A673 (cell line): ENCODE measurements around the gene MAGEB1. TPM values are rescaled to one million over a fixed set of nuclear protein-coding genes. Genes with fewer than 3 reads are reported as not detected.

Source experiments
- BruUV-seq: library from RNA; stranded (reverse); fragments of 400-500 nt; replicated peaks from 2 replicates; lab custom pipeline; 2021; lab: Mats Ljungman, UMichigan
- CTCF ChIA-PET: fragments of 300-600 bp; sonication (Branson Sonifier 250); formaldehyde crosslinking; loops from one replicate; lab custom pipeline; 2022; ENCODE audit warnings: antibody characterized with exemption; lab: Charles Lee
- POLR2A ChIA-PET: fragments of 300-600 bp; sonication (Branson Sonifier 250); formaldehyde crosslinking; loops from one replicate; lab custom pipeline; 2022; ENCODE audit warnings: antibody characterized with exemption; ENCODE audit not compliant: low non-redundant PET; lab: Charles Lee
- DNase-seq: peaks from one replicate; pipeline ENCODE4 v3.0.0-alpha.2; 2015; ENCODE audit warnings: low spot score
- H3K27ac ChIP-seq: fragments of 200-600 bp; sonication (generic); 2 replicates; pipeline ENCODE4 v1.5.1; 2016; ENCODE audit warnings: mixed run types, low read depth, mild to moderate bottlenecking, mixed read lengths, antibody characterized with exemption, low read length; ENCODE audit not compliant: poor library complexity, severe bottlenecking
- H3K27me3 ChIP-seq: fragments of 200-600 bp; sonication (generic); replicated peaks from 2 replicates; pipeline ENCODE4 v1.6.1; 2017; ENCODE audit warnings: mixed run types, low read depth, mild to moderate bottlenecking, mixed read lengths, antibody characterized with exemption, low read length; ENCODE audit not compliant: insufficient read depth, poor library complexity
- H3K36me3 ChIP-seq: fragments of 200-600 bp; sonication (generic); 2 replicates; pipeline ENCODE4 v1.6.1; 2016; ENCODE audit warnings: mixed run types, mild to moderate bottlenecking, mixed read lengths, antibody characterized with exemption, low read length; ENCODE audit not compliant: insufficient read depth, poor library complexity, severe bottlenecking
- H3K4me1 ChIP-seq: fragments of 200-600 bp; sonication (generic); 2 replicates; pipeline ENCODE4 v1.6.1; 2017; ENCODE audit warnings: mixed run types, mild to moderate bottlenecking, mixed read lengths, antibody characterized with exemption, low read length; ENCODE audit not compliant: insufficient read depth, poor library complexity, severe bottlenecking
- H3K4me3 ChIP-seq: fragments of 200-600 bp; sonication (generic); 2 replicates; pipeline ENCODE4 v1.5.1; 2016; ENCODE audit warnings: low read depth, mixed run types, mild to moderate bottlenecking, mixed read lengths, low read length; ENCODE audit not compliant: poor library complexity, severe bottlenecking
- H3K9me3 ChIP-seq: fragments of 200-600 bp; sonication (generic); 2 replicates; pipeline ENCODE4 v1.6.1; 2016; ENCODE audit warnings: mixed run types, low read depth, mild to moderate bottlenecking, mixed read lengths, antibody characterized with exemption, low read length; ENCODE audit not compliant: poor library complexity, severe bottlenecking
- EZH2 ChIP-seq: fragments of 200-600 bp; sonication (generic); IDR thresholded peaks from 2 replicates; pipeline ENCODE4 v1.6.1; 2017; ENCODE audit warnings: borderline replicate concordance, low read depth, mild to moderate bottlenecking, mixed read lengths, antibody characterized with exemption, low read length; ENCODE audit not compliant: poor library complexity, severe bottlenecking
- intact Hi-C: fragments of 100-400 bp; cut with micrococcal nuclease; formaldehyde crosslinking; loops from one replicate; pipeline ENCODE4 v1.10.0; 2022; ENCODE audit not compliant: unreplicated experiment
- total RNA-seq: library from RNA; stranded (reverse); gene quantifications from 2 replicates; pipeline ENCODE4 v1.2.3, GENCODE V29; 2021
- TF ChIP-seq, protein P1 (sequence below): fragments of 300-800, 200-600 bp; sonication (generic); conservative IDR thresholded peaks from 2 replicates; pipeline ENCODE4 v1.5.1; 2017; ENCODE audit warnings: low read depth, mild to moderate bottlenecking, antibody characterized with exemption, low read length, moderate library complexity, mixed read lengths

The MAGEB1 gene
- total RNA-seq, 1 experiment from 2014 or later, result not detected

DNA sequence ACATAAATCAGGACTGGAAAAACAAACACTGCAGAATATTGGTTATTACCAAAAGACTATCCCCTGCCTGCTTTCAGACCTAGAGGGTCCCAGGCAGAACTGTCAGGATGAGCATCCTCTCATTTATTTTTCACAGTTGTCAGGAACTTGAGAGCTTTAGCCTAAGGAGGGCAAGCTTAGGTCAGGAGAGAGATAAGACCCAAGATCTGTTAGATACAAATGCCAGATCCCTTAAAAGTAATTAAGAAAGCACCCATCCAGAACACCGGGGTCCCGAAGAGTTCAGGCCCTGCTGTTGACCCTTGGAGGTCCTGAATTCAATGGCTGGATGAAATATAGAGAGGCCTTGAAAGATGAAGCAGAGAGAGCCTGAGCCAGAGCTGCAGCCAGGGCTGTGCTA lies 22.4 kb upstream of the MAGEB1 start:
- no peak for DNase-seq
- H3K4me1 ChIP-seq, result peaks cover 3% of the 10 kb centered on the region
- POLR2A ChIA-PET, result no interaction called here
- no peaks in the 10 kb centered on the region for H3K9me3 ChIP-seq
- CTCF ChIA-PET, result no interaction called here
- H3K27me3 ChIP-seq, result no peaks in the 10 kb centered on the region
- TF ChIP-seq, protein P1, sequence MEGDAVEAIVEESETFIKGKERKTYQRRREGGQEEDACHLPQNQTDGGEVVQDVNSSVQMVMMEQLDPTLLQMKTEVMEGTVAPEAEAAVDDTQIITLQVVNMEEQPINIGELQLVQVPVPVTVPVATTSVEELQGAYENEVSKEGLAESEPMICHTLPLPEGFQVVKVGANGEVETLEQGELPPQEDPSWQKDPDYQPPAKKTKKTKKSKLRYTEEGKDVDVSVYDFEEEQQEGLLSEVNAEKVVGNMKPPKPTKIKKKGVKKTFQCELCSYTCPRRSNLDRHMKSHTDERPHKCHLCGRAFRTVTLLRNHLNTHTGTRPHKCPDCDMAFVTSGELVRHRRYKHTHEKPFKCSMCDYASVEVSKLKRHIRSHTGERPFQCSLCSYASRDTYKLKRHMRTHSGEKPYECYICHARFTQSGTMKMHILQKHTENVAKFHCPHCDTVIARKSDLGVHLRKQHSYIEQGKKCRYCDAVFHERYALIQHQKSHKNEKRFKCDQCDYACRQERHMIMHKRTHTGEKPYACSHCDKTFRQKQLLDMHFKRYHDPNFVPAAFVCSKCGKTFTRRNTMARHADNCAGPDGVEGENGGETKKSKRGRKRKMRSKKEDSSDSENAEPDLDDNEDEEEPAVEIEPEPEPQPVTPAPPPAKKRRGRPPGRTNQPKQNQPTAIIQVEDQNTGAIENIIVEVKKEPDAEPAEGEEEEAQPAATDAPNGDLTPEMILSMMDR, result no peak
- no peaks in the 10 kb centered on the region for H3K36me3 ChIP-seq
- no peak overlapping the region for H3K27ac ChIP-seq
- H3K4me3 ChIP-seq, result no peak overlapping the region
- no TSS peak for BruUV-seq
- intact Hi-C loops, result no loop called here

DNA sequence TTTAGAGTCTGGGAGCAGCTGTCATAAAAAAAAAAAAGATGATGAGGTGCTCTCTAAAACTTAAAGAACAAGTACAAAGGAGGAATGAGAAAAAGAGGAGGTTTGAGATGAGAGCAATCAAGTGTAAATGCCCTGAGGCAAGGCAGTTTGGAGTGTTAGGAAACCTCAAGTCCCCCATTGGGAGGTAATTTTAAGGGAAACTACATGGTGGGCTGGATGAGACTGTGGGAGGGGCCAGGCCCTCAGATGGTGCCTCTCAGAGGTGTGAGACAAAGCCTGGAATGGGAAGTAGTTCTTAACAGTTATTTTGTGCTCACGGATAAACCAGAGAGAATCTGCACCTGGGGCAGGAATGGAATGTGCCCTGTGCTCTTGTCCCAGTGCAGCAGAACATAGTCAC lies 18.4 kb upstream of the MAGEB1 start:
- TF ChIP-seq, protein P1, result no peak
- no peak for TF ChIP-seq EZH2
- DNase-seq, result peak; percentile 44
- CTCF ChIA-PET, result no interaction called here

DNA sequence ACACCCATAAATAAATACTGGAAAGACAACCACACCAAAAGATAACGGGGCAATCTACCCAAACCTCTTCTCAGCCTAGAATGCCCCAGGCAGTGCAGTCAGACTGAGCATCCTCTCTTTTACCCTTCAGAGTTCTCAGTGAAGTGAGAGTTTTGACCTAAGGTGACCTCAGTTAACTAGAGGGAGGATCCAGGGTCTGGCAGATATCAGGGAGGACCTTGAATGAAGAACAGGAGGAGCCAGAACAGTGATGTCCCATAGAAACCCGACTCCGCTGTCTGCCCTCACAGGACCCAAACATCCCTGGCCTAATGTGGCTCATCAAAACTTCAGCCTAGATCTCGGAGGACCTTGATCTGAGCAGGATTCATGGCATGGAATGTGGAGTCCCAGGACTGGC lies 16.6 kb upstream of the MAGEB1 start, which contains the start of gene MAGEB3:
Gene MAGEB3, plus strand, starts transcription at position 263 of the 400 bp plus-strand sequence. CDS start 5,268 bp downstream, outside the sequence.
- H3K27ac ChIP-seq, result no peak within 1 kb of the TSS
- H3K27me3 ChIP-seq, result no peaks in the 10 kb centered on the region
- H3K4me3 ChIP-seq, result no peak within 1 kb of the TSS
- intact Hi-C loops, result no loop called here
- BruUV-seq, result no TSS peak
- no peaks in the 10 kb centered on the region for H3K9me3 ChIP-seq
- H3K4me1 ChIP-seq, result no peaks in the 10 kb centered on the region
- no peak for DNase-seq
- TF ChIP-seq EZH2, result no peak
- TF ChIP-seq, protein P1, result no peak
- no peaks in the 10 kb centered on the region for H3K36me3 ChIP-seq
- CTCF ChIA-PET, result no interaction called here
- POLR2A ChIA-PET, result no interaction called here

More for the DNA sequence above, 18.4 kb upstream of the MAGEB1 start:
- no peak overlapping the region for H3K27ac ChIP-seq
- H3K9me3 ChIP-seq, result no peaks in the 10 kb centered on the region
- no peaks in the 10 kb centered on the region for H3K36me3 ChIP-seq
- H3K4me1 ChIP-seq, result no peaks in the 10 kb centered on the region
- no peaks in the 10 kb centered on the region for H3K27me3 ChIP-seq
- intact Hi-C loops, result no loop called here
- POLR2A ChIA-PET, result no interaction called here
- no TSS peak for BruUV-seq
- H3K4me3 ChIP-seq, result no peak overlapping the region
